Measurements from ENCODE around the gene PTGDR2.

PTGDR2 gene

DNA sequence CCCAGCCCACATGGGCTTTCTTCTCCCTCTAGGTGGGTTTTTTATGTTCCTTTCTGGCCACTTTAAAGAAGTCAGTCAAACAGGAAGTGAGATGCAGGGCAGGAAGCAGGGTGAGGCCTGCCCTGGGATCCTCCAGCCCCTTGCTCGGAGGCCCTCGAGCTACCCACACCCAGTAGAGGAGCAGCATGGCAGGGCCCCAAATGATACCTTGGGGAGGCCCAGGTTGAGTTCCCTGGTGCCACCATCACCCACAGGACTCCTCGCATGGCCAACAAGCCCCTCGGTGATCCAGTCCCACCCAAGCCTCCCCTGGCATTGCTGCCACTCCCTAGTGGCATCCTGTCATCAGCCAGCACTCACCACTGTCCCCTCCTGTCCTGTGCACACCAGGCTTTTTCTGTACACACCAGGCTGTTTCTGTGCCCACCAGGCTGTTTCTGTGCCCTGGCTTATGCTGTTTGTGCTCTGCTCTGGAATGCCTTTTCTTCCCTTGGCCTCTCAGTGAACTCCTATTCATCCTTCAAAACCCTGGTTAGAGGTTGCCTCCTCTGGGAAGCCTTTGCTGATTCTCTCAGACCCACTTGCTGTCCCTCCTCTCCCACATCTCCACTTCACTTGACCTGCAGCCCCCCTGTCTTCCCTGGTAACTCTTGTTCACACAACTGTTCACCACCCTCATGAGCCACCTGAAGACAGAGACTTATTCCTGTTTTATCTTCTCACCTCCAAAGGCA, 3.1 kb upstream of the PTGDR2 start:
- no peak for DNase-seq (ENCODE audit: low read depth)

DNA sequence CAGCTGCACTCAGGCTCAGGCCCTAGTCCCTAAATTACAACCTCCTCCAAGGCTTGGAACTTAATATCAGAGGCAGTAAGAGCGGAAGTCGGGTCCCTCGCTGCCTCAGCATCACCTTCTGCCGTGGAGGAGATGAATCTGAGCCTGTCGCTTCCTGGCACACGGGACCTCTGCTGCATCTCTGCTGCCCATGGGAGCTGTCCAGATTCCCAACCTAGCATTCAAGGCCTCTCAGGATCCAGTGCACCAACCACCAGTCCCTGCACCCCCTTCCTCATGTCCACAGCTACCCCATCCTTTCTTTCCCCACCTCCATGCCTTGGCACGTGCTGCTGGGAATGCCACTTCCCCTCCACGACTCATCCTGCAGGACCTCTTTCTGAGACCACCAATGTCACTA, 2.5 kb upstream of the PTGDR2 start:
- no peak for DNase-seq (ENCODE audit: low read depth)

DNA sequence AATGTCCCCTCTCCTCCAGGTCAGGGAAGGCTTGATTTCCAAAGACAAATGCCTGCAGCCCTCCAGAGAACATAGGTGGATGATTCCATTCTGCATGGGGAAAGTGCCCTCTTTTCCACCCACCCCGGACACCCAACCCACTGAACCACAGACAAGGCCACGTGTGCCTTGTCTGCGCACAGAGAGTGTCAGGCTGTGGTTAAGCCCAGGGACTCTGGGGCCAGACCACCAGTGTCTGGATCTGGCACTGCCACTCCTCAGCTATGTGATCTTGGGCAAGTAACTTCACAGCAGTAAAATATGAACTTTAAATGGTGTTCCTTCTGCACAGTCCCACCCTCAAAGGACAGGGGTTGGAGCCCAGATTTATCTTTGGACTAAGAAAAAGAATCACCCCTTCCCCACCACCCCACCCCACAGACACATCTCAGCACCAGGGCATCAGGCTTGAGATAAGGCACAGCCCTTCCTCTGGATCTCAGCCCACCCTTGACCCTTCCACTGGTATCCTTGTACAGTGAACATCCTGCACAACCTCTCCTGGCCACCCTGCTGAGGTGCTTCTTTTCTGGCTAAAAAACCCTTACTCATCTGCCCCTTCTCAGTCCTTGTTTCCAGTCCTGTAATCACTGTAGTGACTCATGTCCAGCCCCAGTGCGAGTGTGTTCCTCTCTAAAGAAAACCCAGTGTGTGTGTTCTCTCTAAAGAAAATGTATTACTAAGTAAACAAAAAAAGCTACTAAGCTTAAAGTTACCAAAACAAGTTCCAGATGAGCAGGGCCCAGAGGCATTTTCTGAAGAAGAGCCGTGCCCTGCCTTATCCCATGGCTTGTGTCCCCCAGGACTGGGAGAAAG, 1.9 kb upstream of the PTGDR2 start:
- DNase-seq (ENCODE audit: low read depth) = no peak

DNA sequence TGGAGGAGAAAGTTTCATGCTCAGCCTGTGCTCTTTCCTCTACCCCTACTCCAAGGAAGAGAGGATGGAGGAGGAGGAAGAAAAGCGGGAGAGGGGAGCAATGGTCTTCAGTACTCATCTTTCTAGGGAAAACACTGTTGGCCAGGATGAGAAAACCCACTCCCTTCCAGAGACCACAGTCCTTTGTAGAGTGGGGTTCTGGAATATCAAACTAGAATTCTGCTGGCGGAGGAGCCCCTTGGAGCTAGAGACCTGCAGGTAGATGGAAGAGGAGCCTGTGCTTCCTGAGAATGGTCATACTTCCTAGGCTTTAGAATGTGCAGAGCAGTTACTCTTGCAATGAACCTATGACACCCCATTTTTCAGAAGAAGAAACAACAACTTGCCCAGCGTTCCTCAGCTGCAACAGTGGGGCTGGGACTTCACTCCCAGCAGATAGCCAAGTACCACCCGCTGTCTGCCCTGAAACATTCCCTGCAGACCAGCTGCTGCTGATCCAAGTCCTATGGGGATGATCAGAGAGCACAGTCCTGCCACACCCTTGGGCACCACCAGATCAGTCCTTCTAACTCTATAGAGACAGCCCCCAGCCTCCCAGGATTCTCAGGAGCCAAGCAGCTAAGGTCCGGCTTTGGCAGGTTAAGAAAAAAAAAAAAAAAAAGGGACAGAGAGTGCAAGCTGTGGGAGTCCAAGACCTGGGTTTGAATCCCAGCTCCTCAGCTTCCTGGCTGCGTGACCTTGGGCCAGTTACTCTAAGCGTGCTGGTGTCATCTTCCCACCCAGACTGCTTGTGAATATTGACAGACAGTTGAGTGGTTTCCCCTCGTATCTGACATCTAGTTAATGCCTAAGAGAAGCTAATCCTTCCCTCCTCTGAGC, 664 bp downstream of the PTGDR2 start:
- no peak for DNase-seq (ENCODE audit: low read depth)

DNA sequence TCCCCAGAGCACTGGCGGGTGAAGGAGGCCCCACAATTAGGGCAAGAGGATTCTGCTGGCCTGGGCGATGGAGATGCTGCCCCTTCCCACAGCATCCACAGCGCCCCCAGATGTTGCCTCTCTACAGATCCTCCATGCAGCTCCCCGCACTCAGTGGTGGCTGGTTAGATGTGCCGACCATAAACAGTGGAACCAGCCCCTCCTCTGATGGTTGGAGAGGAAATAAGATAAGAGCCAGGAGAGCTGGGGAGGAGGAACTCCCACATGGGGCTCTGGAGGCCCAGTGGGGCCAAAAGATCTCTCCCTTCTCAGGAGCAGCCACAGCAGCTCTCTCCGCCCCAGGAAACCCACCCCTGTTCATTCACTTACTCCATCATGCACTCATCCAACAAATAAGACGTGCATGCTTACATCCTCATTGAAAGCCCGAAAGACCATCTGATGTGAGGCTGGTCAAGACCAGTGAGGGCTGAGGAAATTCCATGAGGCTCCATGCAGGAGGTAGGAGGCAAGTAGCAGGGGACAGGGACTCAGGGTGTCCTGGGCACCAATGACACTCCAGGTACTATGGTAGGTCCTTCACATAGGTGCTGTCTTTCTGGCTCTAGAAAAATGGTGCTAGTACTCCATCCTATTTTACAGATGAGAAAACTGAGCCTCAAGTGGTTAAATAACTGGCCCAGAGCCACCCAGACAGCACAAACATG, 1.5 kb downstream of the PTGDR2 start:
- DNase-seq (ENCODE audit: low read depth) = no peak

DNA sequence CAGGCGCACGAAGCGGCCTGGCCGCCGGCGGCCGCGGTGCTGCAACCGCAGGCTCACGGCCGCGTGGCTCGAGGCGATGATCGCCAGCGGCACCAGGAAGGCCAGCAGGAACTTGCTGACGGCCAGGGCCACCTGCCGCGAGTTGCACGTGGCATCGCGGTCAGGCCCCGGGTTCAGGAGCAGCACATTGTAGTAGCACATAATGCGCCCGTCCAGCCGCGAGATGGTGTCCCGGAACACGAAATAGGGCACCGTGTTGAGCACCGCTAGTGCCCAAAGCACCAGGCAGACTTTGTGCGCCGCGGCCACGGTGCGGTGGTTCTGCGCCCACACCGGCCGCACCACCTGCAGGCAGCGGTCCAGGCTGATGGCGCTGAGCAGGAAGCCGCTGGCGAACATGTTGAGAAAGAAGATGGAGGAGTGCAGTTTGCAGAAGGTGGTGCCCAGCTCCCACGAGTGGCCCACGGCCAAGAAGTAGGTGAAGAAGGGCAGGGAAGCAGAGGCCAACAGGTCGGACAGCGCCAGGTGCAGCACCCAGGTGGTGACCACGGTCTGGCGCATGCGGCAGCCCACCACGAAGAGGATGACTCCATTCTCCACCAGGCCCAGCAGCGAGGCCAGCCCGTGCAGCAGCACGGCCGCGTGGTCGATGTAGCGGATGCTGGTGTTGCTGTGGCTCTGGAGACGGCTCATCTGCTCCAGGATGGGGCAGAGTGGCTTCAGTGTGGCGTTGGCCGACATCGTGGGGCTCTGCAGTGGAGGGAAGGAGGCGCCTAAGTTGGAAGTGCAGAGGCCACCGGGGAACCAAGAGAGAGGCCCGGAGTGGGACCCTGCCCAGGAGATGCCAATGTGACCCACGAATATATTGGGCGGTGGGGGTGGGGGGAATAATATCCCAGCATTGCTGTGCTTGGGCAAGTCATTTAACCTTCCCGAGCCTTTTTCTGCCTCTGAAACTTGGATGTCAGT, 2.5 kb downstream of the PTGDR2 start:
- no peak for DNase-seq (ENCODE audit: low read depth)

DNA sequence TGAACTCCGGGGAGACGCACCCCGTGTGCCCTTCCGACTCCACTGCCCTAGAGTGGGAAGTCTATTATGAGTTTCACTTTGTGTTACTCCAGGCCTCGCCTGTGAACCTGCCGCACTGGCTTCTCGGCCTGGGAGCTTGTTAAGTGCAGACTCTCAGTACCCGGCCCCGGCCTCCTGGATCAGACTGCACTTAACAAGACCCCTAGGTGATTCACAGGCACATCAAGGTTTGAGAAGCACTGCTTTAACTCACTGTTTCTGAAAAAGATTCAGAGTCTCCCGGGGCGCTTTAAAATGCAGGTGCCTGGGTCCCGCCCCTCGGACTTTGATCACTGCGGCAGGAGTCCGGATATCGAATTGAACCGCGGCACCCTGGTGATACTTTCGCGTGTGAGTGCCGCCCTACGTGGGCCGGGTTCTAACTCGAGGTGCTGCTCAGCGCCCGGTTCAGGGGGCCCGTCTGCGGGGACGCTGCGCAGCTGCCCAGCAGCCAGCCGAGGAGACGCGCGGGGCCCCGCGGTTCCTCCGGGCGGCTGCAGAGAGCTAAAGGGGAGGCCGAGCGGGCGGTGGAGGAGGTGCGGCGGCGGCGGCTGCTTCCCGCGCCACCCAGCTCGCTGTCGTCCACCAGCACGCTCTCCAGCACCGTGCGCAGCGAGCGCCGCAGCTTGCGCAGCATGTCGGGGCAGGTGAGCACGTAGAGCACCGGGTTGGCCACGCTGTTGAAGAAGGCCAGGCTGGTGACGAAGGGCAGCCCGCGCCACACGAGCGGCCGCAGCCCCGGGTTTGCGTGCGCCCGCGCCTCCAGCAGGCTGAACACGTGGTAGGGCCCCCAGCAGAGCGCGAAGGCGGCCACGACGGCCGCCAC, 3.4 kb downstream of the PTGDR2 start:
- DNase-seq (ENCODE audit: low read depth) = no peak

DNA sequence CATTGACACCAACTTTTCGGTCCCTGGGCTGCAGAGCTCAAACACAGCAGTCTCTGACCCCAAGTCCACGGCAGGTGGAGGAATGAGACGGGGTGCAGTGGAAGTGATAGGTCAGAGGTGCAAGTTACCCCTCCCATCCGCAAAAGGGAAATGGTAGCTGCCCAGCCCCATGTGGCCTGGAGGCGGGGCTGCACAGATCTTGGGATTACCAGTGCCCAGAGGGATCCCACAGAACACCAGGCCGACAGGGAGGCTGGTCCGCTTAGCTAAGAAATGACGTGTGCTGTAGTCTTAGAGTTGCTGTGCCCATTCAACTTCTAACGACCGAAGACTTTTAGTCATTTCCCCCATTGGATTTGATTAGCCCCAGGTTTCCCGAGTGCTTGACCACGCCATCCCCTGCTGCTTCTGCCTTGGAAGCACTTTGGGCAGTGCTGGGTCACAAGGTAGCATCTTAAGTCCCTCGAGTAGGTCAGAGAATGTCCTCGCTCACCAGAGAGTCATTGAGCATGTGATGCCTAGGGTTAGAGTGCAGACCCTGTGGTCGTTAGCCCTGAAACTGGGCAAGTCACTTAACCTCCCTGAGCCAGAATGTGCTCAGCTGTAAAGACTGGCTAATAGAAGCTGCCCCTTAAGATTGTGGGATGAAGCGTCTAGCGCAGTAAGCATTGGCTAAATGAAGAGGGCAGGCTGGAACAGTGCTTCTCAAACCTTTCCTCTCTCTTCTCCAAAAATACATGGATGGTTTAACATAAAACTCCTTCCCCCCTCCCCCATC, 4.2 kb downstream of the PTGDR2 start:
- DNase-seq (ENCODE audit: low read depth) = no peak

DNA sequence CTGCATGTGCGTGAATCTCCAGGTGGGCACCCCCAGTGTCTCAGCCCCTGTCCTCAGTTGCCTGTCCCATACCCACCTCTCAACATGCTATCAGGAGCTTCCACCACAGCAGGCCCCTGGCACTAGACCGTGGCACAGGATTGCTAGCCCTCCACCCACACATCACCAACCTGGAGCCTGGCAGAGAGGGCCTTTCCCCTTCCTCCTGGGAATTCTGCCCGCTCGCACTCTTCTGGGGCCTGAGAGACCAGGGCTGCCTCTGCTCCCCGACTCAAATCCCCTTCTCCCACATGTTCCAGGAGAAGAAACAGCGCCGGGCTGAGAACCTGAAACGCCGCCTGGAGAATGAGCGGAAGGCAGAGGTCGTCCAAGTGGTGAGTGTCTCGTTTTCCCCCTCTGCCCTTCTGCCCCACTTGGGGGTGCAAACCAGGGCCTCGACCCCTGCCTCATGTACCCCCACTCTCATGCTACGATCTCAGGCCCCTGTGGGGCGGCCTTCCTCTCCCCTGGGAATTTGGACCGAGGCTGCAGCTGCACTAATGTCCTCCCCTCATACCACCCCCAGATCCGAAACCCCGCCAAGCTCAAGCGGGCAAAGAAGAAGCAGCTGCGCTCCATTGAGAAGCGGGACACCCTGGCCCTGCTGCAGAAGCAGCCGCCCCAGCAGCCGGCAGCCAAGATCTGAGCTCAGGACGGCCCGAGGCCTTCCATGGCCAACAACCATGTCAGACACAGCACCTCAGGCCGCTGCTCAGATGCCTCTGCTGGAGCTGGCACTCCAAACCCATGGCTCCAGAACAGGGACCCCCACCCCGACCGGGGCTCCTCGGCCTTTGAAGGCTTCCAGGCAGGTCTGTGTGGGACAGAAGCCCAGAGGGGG, 5.9 kb downstream of the PTGDR2 start:
- DNase-seq (ENCODE audit: low read depth) = no peak

DNA sequence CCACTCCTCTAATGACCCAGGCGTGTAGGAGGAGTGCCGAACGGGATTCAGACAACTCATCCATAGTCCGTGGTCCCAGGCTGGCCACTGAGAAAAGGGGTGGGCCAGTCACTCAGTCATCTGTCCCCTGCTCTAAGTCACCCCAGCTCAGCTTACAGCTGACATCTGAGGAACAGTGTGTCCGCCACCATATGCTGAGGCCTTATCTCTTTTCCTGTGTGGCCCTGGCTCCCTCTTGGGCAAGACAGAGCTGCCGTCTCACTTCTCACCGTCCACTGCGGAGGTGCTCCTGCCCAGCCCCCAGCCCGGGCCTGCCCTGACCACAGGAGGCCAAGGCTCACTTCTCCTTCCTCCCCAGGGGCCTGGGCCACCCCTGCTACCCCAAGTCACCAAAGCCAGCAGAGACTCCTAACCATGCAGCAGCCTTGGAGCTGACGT, 7.0 kb downstream of the PTGDR2 start:
- no peak for DNase-seq (ENCODE audit: low read depth)

DNA sequence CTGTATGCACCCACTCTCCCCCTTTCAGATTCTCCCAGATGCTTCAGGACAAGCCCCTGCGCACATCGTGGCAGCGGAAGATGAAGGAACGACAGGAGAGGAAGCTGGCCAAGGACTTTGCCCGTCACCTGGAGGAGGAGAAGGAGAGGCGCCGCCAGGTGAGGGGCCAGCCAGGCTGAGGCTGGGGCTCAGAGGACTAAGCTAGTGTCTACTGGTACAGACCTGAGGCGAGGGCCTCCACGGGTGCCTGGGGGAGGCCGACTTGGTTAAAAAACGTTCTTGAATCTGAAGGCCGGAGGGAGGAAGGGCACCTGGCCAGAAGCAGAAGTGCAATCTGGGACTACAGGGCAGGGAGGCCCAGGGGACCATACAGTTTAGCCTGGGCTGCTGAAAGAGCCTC, 7.9 kb downstream of the PTGDR2 start:
- DNase-seq (ENCODE audit: low read depth) = no peak

DNA sequence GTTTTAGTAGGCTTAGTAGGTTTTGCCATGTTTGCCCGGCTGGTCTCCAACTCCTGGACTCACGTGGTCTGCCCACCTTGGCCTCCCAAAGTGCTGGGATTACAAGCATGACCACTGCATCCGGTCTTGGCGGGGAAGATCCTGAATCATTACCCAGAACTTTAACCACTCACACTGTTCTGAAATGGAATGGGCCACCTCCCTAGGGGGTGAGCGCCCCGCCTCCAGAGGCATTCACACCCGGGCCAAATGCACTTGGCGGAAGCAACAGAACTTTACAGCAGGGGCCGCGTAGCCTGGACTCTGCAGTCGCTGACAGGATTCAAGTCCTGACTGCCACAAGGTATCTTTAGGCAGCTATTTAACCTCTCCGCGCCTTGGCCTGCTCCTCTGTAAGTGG, 8.5 kb downstream of the PTGDR2 start:
- no peak for DNase-seq (ENCODE audit: low read depth)

DNA sequence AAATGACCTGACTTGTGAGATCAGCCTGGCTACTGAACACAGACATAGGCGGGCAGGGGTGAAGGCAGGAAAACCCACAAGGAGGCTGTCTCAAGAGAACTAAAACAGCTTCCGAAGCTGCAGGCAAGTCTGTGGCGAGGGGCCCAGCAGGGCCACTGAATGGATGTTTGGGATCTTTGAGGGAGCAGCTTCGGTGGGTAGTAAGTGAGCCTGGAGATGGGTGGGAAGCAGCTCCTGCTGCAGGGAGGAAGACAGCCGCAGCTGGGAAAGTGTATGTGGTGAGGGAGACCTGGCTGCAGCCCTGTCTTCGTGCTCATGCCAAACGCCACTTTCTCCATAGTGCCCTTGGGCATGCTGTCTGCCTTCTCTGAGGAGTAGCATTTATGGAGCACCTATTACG, 10.4 kb downstream of the PTGDR2 start:
- no peak for DNase-seq (ENCODE audit: low read depth)

DNA sequence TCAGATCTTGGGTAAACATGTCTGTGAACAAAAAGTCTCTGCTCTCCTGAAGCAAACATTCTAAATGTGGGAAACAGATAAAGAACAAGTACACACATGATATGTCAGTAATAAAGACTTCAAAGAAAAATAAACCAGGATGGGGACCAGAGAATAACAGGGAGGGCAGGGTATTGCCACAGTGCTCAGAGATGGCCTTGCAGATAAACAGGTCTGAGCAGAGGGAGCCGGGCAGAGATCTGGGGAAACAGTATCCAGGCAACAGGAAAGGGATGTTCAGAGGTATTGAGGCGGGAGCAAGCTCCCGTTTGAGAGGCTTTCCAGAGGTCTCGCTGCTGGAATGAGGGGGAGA, 10.9 kb downstream of the PTGDR2 start:
- DNase-seq (ENCODE audit: low read depth) = no peak

DNA sequence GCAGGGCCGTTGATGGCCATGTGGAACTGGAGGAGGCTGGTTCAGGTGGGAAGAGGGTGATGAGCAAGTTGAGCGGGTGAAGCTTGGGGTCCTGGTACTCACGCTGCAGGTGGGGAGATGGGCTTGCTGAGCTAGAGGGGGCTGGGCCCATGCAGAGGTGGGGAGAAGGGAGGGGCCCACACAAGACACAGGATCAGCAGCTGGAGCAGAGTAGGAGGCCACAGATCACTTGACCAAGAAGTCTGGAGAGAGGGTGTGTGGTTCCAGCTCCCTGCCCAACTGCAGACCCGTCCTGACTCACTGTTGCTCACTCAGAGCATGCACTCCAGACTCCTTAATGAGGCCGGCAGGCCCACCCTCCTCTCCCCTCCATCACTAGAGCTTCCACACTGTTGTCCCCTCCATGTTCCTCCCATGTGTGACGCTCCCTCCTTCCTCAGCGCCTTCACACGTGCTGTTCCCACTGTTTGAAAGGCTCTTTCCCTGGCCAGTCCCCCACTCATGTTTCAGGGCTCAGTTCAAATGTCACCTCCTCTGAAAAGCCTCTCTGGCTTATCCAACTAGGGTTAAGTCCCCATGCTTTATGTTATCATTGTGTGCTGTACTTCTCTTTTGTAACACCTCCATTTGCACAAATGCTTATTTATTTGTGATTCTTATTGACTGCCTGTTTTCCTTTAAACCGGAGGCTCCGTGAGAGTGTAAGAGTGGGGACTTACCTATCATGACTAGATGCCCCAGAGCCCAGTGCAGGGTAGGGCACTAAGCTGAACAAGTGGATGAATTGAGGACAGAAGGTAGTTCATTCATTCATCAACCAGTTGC, 11.5 kb downstream of the PTGDR2 start:
- DNase-seq (ENCODE audit: low read depth) = no peak

DNA sequence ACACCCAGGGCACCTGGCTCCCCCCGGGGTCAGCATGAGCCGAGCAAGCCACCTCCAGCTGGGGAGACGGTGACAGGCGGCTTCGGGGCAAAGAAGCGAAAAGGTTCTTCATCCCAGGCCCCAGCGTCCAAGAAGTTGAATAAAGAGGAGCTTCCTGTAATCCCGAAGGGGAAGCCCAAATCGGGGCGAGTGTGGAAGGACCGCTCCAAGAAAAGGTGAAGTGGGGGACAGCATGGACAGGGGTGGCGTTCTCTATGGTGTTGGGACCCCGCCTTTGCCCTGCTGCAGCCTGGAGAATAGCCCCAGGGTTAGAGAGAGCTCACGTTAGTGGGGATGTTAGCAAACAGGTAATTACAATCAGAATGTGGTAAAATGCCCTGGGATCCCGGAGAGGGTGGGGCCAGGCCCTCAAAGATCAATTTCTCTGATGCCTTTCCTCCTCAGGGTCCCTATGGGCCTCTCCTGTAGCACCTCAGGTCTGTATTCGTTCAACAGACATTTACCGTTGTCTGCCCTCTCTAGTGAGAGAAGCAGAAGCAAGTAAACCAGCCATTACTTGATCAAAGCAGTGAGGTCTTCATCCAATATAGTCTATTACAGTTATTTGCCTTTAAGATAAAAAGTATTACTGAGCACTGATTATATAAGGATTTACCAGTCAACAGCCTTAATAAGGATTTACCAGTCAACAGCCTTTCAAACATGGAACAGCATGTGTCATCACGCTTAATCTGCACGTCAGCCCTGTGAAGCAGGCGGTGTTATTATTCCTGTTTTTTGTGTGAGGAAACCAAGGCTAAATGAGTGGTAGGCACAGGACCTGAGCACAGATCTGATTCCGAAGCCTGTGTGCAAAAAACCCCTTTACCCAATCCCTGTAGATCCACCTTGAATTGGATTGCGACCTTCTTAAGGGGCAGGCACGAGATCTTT, 12.8 kb downstream of the PTGDR2 start:
- no peak for DNase-seq (ENCODE audit: low read depth)
